ENCODE results near the gene RBM18.

The RBM18 gene

GRCh38 chr9:122264360-122265148 lies at the start of gene RBM18, which contains the start of gene MRRF:
Gene RBM18, minus strand, starts transcription at chr9:122264840. Its CDS starts 3,348 bp downstream, at chr9:122261492.
Gene MRRF, plus strand, starts transcription at chr9:122264882. Its CDS starts 6,010 bp downstream, at chr9:122270892.
- DNase-seq (ENCODE audit: low read depth): peak; percentile 82

GRCh38 chr9:122314165-122314564 lies 49.5 kb upstream of the RBM18 start:
- no peak for DNase-seq (ENCODE audit: low read depth)

GRCh38 chr9:122309861-122310260 lies 45.2 kb upstream of the RBM18 start:
- no peak for DNase-seq (ENCODE audit: low read depth)

- DNase-seq (ENCODE audit: low read depth): no peak
Measured at GRCh38 chr9:122307925-122308324, 43.3 kb upstream of the RBM18 start.

GRCh38 chr9:122307061-122307460 lies 42.4 kb upstream of the RBM18 start:
- no peak for DNase-seq (ENCODE audit: low read depth)

- no peak for DNase-seq (ENCODE audit: low read depth)
Measured at GRCh38 chr9:122302237-122303093, 37.8 kb upstream of the RBM18 start.

GRCh38 chr9:122297512-122297911 lies 32.9 kb upstream of the RBM18 start:
- no peak for DNase-seq (ENCODE audit: low read depth)

GRCh38 chr9:122294531-122294930 lies 29.9 kb upstream of the RBM18 start:
- no peak for DNase-seq (ENCODE audit: low read depth)

- DNase-seq (ENCODE audit: low read depth): no peak
Measured at GRCh38 chr9:122291458-122291857, 26.8 kb upstream of the RBM18 start.

- no peak for DNase-seq (ENCODE audit: low read depth)
Measured at GRCh38 chr9:122287214-122287720, 22.6 kb upstream of the RBM18 start.

GRCh38 chr9:122286764-122287163 lies 22.1 kb upstream of the RBM18 start:
- DNase-seq (ENCODE audit: low read depth): no peak

- no peak for DNase-seq (ENCODE audit: low read depth)
Measured at GRCh38 chr9:122281368-122281767, 16.7 kb upstream of the RBM18 start.

- no peak for DNase-seq (ENCODE audit: low read depth)
Measured at GRCh38 chr9:122277285-122277897, 12.8 kb upstream of the RBM18 start.

GRCh38 chr9:122276096-122276495 lies 11.5 kb upstream of the RBM18 start:
- no peak for DNase-seq (ENCODE audit: low read depth)

GRCh38 chr9:122274055-122274454 lies 9.4 kb upstream of the RBM18 start:
- no peak for DNase-seq (ENCODE audit: low read depth)

GRCh38 chr9:122268041-122268814 lies 3.6 kb upstream of the RBM18 start:
- DNase-seq (ENCODE audit: low read depth): no peak

GRCh38 chr9:122265149-122265915 lies 692 bp upstream of the RBM18 start:
- DNase-seq (ENCODE audit: low read depth): no peak

- DNase-seq (ENCODE audit: low read depth): no peak
Measured at GRCh38 chr9:122263699-122264349, 816 bp downstream of the RBM18 start.

GRCh38 chr9:122262073-122262472 lies 2.6 kb downstream of the RBM18 start:
- DNase-seq (ENCODE audit: low read depth): no peak

- no peak for DNase-seq (ENCODE audit: low read depth)
Measured at GRCh38 chr9:122261469-122261881, 3.2 kb downstream of the RBM18 start.
